HG03280 (cell line): ENCODE data around the gene PRSS53.

Experiments
- ATAC-seq: cut with Tn5 transposase; IDR thresholded peaks from one replicate; pipeline ENCODE4 v1.9.1; 2021; ENCODE audit warnings: mild to moderate bottlenecking, moderate library complexity; ENCODE audit not compliant: unreplicated experiment

PRSS53 gene

GRCh38 chr16:31080035-31080629 lies 8.6 kb downstream of the PRSS53 start:
- ATAC-seq, result no peak

DNA sequence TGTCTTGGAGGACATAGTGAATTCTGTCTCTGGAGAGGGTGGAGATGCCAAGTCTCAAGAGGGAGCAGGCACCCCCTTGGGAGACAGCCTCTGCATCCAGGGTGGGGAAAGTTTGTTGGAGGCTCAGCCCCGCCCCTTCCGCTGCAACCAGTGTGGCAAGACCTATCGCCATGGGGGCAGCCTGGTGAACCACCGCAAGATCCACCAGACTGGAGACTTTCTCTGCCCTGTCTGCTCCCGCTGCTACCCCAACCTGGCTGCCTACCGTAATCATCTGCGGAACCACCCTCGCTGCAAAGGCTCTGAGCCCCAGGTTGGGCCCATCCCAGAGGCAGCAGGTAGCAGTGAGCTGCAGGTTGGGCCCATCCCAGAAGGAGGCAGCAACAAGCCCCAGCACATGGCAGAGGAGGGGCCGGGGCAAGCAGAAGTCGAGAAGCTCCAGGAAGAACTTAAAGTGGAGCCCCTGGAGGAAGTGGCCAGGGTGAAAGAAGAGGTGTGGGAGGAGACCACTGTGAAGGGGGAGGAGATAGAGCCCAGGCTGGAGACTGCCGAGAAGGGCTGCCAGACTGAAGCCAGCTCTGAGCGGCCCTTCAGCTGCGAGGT lies 9.3 kb downstream of the PRSS53 start:
- ATAC-seq, result no peak

DNA sequence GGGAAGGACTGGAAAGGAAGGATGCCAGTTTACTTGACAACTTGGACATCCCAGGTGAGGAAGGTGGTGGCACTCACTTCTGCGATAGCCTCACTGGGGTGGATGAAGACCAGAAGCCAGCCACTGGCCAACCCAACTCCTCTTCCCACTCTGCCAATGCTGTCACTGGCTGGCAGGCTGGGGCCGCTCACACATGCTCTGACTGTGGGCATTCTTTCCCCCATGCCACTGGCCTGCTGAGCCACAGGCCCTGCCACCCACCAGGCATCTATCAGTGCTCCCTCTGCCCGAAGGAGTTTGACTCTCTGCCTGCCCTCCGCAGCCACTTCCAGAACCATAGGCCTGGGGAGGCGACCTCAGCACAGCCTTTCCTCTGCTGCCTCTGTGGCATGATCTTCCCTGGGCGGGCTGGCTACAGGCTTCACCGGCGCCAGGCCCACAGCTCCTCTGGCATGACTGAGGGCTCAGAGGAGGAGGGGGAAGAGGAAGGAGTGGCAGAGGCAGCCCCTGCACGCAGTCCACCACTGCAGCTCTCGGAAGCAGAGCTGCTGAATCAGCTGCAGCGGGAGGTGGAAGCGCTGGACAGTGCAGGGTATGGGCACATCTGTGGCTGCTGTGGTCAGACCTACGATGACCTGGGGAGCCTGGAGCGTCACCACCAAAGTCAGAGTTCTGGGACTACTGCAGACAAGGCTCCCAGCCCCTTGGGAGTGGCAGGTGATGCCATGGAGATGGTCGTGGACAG lies 10.0 kb downstream of the PRSS53 start:
- ATAC-seq, result no peak

DNA sequence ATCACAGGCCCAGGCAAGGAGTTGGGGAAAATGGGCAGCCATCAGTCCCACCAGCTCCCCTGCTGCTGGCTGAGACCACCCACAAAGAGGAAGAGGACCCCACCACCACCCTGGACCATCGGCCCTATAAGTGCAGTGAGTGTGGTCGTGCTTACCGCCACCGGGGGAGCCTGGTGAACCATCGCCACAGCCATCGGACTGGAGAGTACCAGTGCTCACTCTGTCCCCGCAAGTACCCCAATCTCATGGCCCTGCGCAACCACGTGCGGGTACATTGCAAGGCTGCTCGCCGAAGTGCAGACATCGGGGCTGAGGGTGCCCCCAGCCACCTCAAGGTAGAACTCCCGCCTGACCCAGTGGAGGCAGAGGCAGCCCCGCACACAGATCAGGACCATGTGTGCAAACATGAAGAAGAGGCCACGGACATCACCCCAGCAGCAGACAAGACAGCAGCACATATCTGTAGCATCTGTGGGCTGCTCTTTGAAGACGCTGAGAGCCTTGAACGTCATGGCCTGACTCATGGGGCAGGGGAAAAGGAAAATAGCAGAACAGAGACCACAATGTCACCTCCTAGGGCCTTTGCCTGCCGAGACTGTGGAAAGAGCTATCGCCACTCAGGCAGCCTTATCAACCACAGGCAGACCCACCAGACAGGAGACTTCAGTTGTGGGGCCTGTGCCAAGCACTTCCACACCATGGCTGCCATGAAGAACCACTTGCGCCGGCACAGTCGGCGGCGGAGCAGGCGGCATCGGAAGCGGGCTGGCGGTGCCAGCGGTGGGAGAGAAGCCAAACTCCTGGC lies 10.9 kb downstream of the PRSS53 start:
- no peak for ATAC-seq

GRCh38 chr16:31077024-31077423 lies 11.7 kb downstream of the PRSS53 start:
- ATAC-seq, result no peak

DNA sequence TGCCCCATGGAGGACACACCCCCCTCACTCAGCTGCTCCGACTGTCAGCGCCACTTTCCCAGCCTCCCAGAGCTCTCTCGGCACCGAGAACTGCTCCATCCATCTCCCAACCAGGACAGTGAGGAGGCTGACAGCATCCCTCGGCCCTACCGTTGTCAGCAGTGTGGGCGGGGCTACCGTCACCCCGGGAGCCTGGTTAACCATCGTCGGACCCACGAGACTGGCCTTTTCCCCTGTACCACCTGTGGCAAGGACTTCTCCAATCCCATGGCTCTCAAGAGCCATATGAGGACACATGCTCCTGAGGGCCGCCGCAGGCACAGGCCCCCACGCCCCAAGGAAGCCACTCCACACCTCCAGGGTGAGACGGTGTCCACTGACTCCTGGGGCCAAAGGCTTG lies 12.4 kb downstream of the PRSS53 start:
- ATAC-seq, result no peak

- ATAC-seq, result no peak
Measured at GRCh38 chr16:31074814-31075183, 13.9 kb downstream of the PRSS53 start.

DNA sequence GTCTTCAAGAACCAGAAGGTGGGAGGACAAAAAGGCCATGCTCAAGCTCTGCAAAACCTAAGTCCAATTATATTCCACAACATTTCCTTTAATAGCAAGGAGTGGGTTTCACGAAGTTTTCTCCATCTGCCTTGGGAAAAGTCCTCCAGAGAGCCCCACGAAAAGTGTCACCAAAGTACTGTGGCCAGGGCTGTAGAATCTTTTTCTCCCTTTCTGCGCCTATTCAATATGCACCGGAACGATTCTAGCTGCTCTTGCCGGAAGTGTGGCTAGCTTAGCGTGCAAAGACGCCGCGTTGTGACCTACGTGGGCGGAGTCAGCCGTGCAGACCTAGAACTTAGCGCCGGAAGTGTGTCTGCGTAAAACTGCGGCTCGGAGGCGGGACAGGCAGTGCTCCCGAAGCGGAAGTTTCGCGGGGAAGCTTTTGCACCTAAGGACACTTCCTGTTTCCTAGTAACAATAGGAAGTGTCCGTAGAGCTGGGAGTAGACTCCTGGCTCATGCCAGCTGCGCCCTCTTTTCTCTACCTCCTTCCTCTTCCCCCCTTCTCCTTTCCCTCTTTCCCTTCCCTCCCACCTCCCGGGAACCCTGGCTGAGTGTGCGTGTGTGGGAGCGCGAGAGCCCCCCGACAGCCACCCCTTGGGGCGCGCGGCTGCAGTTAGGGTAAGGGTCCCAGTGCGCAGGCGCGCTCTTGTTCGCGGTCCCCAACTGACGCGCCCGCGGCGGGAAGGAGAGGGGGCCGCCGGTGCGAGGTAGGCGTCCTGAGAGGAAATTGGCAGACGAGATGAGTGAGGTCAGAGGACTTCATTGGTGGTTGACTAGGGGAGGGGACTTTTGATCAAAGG lies 14.6 kb downstream of the PRSS53 start, which contains the start of the genes ZNF646 and ZNF668:
ZNF646 (plus strand) TSS at position 453 of the 844 bp plus-strand sequence. CDS start 1,903 bp downstream, outside the sequence.
ZNF668 (minus strand) TSS at position 271 of the 844 bp plus-strand sequence. CDS start 9,781 bp downstream, outside the sequence.
- peak; percentile 64 for ATAC-seq

DNA sequence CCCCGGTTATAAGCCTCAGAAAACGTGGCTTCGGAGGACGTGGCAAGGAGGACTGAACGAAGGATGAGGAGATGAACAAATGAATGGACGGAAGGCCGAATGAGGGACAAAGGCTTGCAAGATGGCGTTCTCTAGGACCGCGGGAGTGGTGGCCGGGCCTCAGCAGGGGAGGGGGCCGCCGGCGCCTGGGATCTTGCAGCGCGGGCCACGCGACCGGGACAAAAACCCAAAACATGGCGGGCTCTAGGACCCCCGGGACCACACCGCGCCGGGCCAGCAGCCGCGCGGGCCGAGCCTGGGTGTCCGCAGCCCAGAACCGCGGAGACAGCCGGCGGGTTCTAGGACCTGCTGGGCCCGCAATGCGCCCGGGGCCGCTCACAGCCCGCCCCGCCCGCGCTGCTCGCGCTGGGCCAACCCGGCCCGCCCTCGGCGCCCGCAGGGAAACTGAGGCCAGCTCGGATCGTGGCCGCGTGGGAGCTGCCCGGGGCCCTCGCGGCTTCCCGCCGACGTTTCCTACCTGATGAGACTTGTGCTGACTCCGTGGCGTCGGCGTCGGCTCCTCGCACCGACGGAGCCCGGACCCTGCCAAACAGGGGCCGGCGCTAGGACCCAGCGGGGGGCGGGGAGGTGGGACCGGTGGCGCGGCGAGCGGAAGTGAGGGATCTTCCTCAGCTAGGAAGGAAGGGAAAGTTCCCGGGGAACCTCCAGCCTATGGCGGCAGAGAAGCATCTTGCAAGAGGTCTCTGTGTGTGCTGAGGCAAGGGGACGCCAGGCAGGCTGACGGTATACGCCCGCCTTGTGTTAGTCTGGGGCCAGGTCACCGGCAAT lies 15.4 kb downstream of the PRSS53 start:
- peak; percentile 58 for ATAC-seq

- ATAC-seq, result no peak
Measured at GRCh38 chr16:31072540-31073141, 16.1 kb downstream of the PRSS53 start.

- no peak for ATAC-seq
Measured at GRCh38 chr16:31071861-31072260, 16.9 kb downstream of the PRSS53 start.

- no peak for ATAC-seq
Measured at GRCh38 chr16:31067342-31067741, 21.4 kb downstream of the PRSS53 start.

DNA sequence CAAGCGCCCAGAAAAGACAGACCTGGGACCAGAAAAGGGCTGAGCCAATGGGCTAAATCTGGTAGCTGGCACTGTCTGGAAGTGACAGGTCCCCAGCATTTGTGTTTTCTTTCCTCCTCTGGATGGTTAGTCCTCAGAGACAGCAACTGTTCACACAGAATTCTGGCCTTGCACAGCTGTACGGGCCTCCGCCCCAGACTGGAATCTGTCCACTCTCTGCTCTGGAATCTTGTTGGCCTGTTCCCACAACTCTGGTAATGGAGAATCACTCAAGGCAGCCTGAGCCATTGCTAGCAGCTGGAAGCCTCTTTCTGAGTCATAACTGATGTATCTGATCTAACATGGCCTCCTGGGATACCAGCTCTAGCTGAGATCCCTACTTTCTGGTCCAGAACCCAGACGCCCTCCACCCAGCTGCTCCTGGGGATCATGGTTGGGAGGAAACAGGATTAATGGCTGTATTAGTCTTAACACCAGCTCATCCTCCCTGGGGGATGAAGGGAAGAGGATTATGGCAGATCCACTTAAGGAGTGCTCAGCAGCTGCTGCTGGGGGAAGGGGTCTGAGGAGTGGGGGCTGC lies 23.8 kb downstream of the PRSS53 start:
- ATAC-seq, result no peak

GRCh38 chr16:31063843-31064611 lies 24.7 kb downstream of the PRSS53 start:
- no peak for ATAC-seq

- no peak for ATAC-seq
Measured at GRCh38 chr16:31063495-31063842, 25.3 kb downstream of the PRSS53 start.

DNA sequence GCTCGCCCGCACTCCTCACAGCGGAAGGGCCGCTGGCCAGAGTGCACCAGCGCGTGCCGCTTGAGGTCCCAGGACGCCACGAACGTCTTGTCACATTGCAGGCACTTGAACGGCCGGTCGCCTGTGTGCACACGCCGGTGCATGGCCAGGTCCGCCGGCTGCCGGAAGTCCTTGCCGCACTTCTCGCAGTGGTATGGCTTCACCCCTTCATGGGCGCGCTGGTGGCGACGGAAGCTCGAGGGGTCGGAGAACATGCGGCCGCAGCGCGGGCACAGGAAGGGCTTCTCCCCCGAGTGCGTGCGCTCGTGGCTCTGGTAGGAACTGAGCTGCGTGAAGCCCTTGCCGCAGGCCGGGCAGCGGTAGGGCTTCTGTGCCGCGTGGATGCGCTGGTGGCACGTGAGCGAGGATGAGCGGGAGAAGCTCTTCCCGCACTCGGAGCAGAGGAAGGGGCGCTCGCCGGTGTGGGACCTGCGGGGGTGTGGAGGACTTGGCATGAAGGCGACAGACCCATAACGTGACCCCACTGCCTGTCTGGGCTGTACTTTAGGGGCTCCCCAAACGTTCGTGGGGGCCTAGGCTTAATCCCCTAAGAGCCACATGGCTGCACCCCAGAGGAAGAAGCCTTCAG lies 26.8 kb downstream of the PRSS53 start:
- ATAC-seq, result no peak

DNA sequence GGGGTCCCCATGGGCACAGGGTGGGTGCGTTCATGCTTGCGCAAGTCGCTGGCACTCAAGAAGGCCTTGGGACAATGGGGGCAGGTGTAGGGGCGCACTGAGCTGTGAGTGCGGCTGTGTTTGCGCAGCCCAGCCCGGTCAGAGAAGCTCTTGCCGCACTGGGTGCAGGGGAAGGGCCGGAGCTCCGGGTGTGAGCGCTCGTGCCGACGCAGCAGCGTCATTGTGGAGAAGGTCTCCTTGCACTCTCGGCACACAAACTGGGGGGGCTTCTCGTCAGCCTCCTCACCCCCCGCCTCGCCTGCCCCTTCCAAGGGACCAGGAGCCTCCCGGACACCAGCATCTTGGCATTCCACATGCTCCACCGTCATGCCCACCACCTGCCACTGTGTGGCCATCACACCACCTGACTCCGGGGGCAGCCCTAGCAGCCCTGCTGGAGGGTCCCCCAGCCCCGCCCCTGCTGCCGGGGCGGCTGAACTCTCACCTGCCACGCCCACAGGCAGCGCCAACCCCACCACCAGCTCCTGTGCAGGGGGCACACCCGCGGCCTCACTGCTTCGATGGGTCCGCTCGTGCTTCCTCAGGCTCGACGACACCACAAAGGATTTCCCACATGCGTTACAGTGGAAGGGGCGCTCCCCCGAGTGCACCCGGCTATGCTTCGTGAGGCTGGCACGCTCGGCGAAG lies 27.5 kb downstream of the PRSS53 start:
- no peak for ATAC-seq
